ENCODE data around the gene PABPC3.

PABPC3 gene

DNA sequence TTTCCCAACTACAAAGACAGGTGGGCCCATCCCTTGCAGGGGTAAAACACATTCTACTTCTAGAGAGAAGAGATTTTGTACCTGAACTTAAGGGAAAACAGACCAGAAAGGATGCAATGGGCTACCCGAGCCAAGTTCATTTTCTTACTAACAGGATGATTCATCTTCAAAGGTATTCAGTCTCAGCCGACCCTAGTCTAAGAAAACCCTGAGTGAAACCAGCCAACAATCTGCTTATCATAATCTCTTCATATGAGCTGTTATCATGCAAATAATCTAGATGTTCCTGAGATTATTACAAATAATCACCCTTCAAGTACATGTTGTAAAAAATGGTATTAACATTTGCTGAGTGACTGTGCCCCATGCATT is 15.6 kb downstream of the PABPC3 start:
- no peak overlapping the region for H2AFZ ChIP-seq (ENCODE audit: low read length)

GRCh38 chr13:25112695-25113255 is 16.8 kb downstream of the PABPC3 start:
- Histone ChIP-seq H3K4me3 (ENCODE audit: low read length, poor library complexity, severe bottlenecking) (no peak overlapping the region), H3K36me3 (ENCODE audit: insufficient read depth, low read length) (no peaks in the 10 kb centered on the region), H2AFZ (ENCODE audit: low read length) (no peak overlapping the region), H3K9me2 (replicated peaks; ENCODE audit: low read depth, low read length) (no peaks in the 10 kb centered on the region), H3K9ac (ENCODE audit: low read depth, low read length, poor library complexity, severe bottlenecking) (no peak overlapping the region), H3K27me3 (ENCODE audit: insufficient read depth, low read length, poor library complexity, severe bottlenecking) (no peaks in the 10 kb centered on the region), H3K79me2 (ENCODE audit: insufficient read depth, low read length) (no peaks in the 10 kb centered on the region), H3K4me2 (ENCODE audit: low read depth, low read length, poor library complexity, severe bottlenecking) (no peak overlapping the region), H3K9me3 (ENCODE audit: insufficient read depth, low read depth, low read length) (no peaks in the 10 kb centered on the region), H3F3A (ENCODE audit: low read depth) (no peaks in the 10 kb centered on the region), H3K4me1 (ENCODE audit: insufficient read depth, low read length, poor library complexity, severe bottlenecking) (no peaks in the 10 kb centered on the region), H4K20me1 (ENCODE audit: insufficient read depth, low read length, poor library complexity, severe bottlenecking) (no peaks in the 10 kb centered on the region)
- TF ChIP-seq, protein P1, sequence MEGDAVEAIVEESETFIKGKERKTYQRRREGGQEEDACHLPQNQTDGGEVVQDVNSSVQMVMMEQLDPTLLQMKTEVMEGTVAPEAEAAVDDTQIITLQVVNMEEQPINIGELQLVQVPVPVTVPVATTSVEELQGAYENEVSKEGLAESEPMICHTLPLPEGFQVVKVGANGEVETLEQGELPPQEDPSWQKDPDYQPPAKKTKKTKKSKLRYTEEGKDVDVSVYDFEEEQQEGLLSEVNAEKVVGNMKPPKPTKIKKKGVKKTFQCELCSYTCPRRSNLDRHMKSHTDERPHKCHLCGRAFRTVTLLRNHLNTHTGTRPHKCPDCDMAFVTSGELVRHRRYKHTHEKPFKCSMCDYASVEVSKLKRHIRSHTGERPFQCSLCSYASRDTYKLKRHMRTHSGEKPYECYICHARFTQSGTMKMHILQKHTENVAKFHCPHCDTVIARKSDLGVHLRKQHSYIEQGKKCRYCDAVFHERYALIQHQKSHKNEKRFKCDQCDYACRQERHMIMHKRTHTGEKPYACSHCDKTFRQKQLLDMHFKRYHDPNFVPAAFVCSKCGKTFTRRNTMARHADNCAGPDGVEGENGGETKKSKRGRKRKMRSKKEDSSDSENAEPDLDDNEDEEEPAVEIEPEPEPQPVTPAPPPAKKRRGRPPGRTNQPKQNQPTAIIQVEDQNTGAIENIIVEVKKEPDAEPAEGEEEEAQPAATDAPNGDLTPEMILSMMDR (conservative IDR thresholded peaks at IDR 0.05; ENCODE audit: low read length), result no peak
- no peak for TF ChIP-seq EZH2phosphoT487 (IDR thresholded peaks at IDR 0.05; ENCODE audit: borderline replicate concordance)

More for the DNA sequence above, 15.6 kb downstream of the PABPC3 start:
- H3F3A ChIP-seq (ENCODE audit: low read depth), result no peaks in the 10 kb centered on the region
- no peaks in the 10 kb centered on the region for H3K79me2 ChIP-seq (ENCODE audit: insufficient read depth, low read length)
- no peak overlapping the region for H3K4me3 ChIP-seq (ENCODE audit: low read length, poor library complexity, severe bottlenecking)
- no peak for TF ChIP-seq EZH2phosphoT487 (IDR thresholded peaks at IDR 0.05; ENCODE audit: borderline replicate concordance)
- TF ChIP-seq, protein P1 (conservative IDR thresholded peaks at IDR 0.05; ENCODE audit: low read length), result no peak
- no peaks in the 10 kb centered on the region for H3K9me3 ChIP-seq (ENCODE audit: insufficient read depth, low read depth, low read length)
- H4K20me1 ChIP-seq (ENCODE audit: insufficient read depth, low read length, poor library complexity, severe bottlenecking), result no peaks in the 10 kb centered on the region
- H3K9ac ChIP-seq (ENCODE audit: low read depth, low read length, poor library complexity, severe bottlenecking), result no peak overlapping the region
- H3K36me3 ChIP-seq (ENCODE audit: insufficient read depth, low read length), result no peaks in the 10 kb centered on the region
- H3K27me3 ChIP-seq (ENCODE audit: insufficient read depth, low read length, poor library complexity, severe bottlenecking), result no peaks in the 10 kb centered on the region
- no peaks in the 10 kb centered on the region for H3K4me1 ChIP-seq (ENCODE audit: insufficient read depth, low read length, poor library complexity, severe bottlenecking)
- H3K4me2 ChIP-seq (ENCODE audit: low read depth, low read length, poor library complexity, severe bottlenecking), result no peak overlapping the region
- no peaks in the 10 kb centered on the region for H3K9me2 ChIP-seq (replicated peaks; ENCODE audit: low read depth, low read length)

DNA sequence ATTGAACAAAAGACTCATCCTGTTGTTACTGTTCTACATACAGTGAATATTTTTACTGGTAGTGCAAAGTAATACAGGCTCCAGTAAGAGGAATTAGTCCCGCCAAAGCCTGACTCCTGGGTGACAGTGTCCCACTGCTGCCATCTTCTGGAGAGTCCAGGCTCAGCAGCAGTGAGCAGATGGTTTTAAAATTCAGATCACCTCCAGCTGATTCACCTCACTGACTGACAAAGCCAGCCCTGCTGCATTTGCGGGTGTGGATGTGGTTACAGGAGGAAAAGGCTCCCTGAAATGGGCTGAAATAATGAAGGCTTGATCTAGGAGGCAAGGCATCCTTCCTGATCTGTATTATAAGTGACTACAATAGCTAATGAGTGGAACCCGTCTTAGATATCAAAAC is 18.3 kb downstream of the PABPC3 start:
- Histone ChIP-seq H4K20me1 (ENCODE audit: insufficient read depth, low read length, poor library complexity, severe bottlenecking) (no peaks in the 10 kb centered on the region), H3K9me2 (replicated peaks; ENCODE audit: low read depth, low read length) (no peaks in the 10 kb centered on the region), H2AFZ (ENCODE audit: low read length) (no peak overlapping the region), H3K27me3 (ENCODE audit: insufficient read depth, low read length, poor library complexity, severe bottlenecking) (no peaks in the 10 kb centered on the region), H3K9me3 (ENCODE audit: insufficient read depth, low read depth, low read length) (no peaks in the 10 kb centered on the region), H3K79me2 (ENCODE audit: insufficient read depth, low read length) (no peaks in the 10 kb centered on the region), H3K9ac (ENCODE audit: low read depth, low read length, poor library complexity, severe bottlenecking) (no peak overlapping the region), H3F3A (ENCODE audit: low read depth) (no peaks in the 10 kb centered on the region), H3K36me3 (ENCODE audit: insufficient read depth, low read length) (no peaks in the 10 kb centered on the region), H3K4me3 (ENCODE audit: low read length, poor library complexity, severe bottlenecking) (no peak overlapping the region), H3K4me1 (ENCODE audit: insufficient read depth, low read length, poor library complexity, severe bottlenecking) (no peaks in the 10 kb centered on the region), H3K4me2 (ENCODE audit: low read depth, low read length, poor library complexity, severe bottlenecking) (no peak overlapping the region)
- TF ChIP-seq EZH2phosphoT487 (IDR thresholded peaks at IDR 0.05; ENCODE audit: borderline replicate concordance), result no peak
- TF ChIP-seq, protein P1 (conservative IDR thresholded peaks at IDR 0.05; ENCODE audit: low read length), result peak; percentile 87
